HepG2 (cell line): ENCODE results near the gene INTS15. TPM values are rescaled to one million over a fixed set of nuclear protein-coding genes. Genes with fewer than 3 reads are reported as not detected.
A peak's percentile ranks its signal among the peaks of the same experiment; 100 is the strongest.

Experiments
- AKNA ChIP-seq: sonication (generic); formaldehyde crosslinking; IDR thresholded peaks from 2 replicates; pipeline ENCODE4 v1.4.0; 2020; ENCODE audit warnings: missing genetic modification reagents, borderline replicate concordance
- ATF7 ChIP-seq, 2 experiments: fragments of 450-650 bp in 1 of 2; sonication (generic) in 1 of 2; formaldehyde crosslinking in 1 of 2; IDR thresholded peaks; 2 replicates each; pipeline versions ENCODE4 v1.4.0 to v1.6.1; 2016 to 2020; ENCODE audit warnings: antibody characterized with exemption in 1 of 2, mild to moderate bottlenecking in 1 of 2, missing genetic modification reagents in 1 of 2
- IRF2 ChIP-seq: IDR thresholded peaks from 2 replicates; pipeline ENCODE4 v1.6.1; 2018; ENCODE audit warnings: missing genetic modification reagents, missing compliant biosample characterization
- MIXL1 ChIP-seq: IDR thresholded peaks from 2 replicates; pipeline ENCODE4 v1.6.1; 2016
- NFRKB ChIP-seq: fragments of 450-650 bp; IDR thresholded peaks from 2 replicates; pipeline ENCODE4 v1.6.1; 2017
- NR2F2 ChIP-seq: IDR thresholded peaks from 2 replicates; pipeline ENCODE4 v1.6.1; 2012; ENCODE audit warnings: low read depth, inconsistent platforms, borderline replicate concordance
- PLSCR1 ChIP-seq: sonication (generic); formaldehyde crosslinking; IDR thresholded peaks from 2 replicates; pipeline ENCODE4 v1.5.0; 2020; ENCODE audit warnings: missing genetic modification reagents, mild to moderate bottlenecking, borderline replicate concordance
- RFX1 ChIP-seq: fragments of 450-650 bp; IDR thresholded peaks from 2 replicates; pipeline ENCODE4 v1.6.1; 2017
- SMAD3 ChIP-seq: sonication (generic); formaldehyde crosslinking; IDR thresholded peaks from 2 replicates; pipeline ENCODE4 v1.4.0; 2020; ENCODE audit warnings: missing genetic modification reagents
- THYN1 ChIP-seq: sonication (generic); formaldehyde crosslinking; IDR thresholded peaks from 2 replicates; pipeline ENCODE4 v1.8.1; 2023; ENCODE audit warnings: low read depth, mild to moderate bottlenecking, moderate library complexity, missing genetic modification reagents, borderline replicate concordance
- TRIM24 ChIP-seq: sonication (generic); formaldehyde crosslinking; IDR thresholded peaks from 2 replicates; pipeline ENCODE4 v1.8.0; 2022; ENCODE audit warnings: mild to moderate bottlenecking, missing genetic modification reagents
- ZBTB14 ChIP-seq: sonication (generic); formaldehyde crosslinking; IDR thresholded peaks from 2 replicates; pipeline ENCODE4 v1.4.0; 2020; ENCODE audit warnings: missing genetic modification reagents
- ZKSCAN8 ChIP-seq: IDR thresholded peaks from 2 replicates; pipeline ENCODE4 v1.6.1; 2016; ENCODE audit warnings: borderline replicate concordance, missing genetic modification reagents, missing compliant biosample characterization
- ZNF124 ChIP-seq: sonication (generic); formaldehyde crosslinking; IDR thresholded peaks from 2 replicates; pipeline ENCODE4 v1.4.0; 2020; ENCODE audit warnings: missing genetic modification reagents
- ZNF275 ChIP-seq: sonication (generic); formaldehyde crosslinking; IDR thresholded peaks from 2 replicates; pipeline ENCODE4 v1.8.0; 2022; ENCODE audit warnings: missing genetic modification reagents, mild to moderate bottlenecking, inconsistent platforms, borderline replicate concordance
- ZNF543 ChIP-seq: sonication (generic); formaldehyde crosslinking; IDR thresholded peaks from 2 replicates; pipeline ENCODE4 v1.4.0; 2020; ENCODE audit warnings: mild to moderate bottlenecking, missing genetic modification reagents
- ZNF576 ChIP-seq: sonication (generic); formaldehyde crosslinking; IDR thresholded peaks from 2 replicates; pipeline ENCODE4 v1.4.0; 2020; ENCODE audit warnings: mild to moderate bottlenecking, missing genetic modification reagents
- ZNF605 ChIP-seq: sonication (generic); formaldehyde crosslinking; IDR thresholded peaks from 2 replicates; pipeline ENCODE4 v1.8.0; 2022; ENCODE audit warnings: mild to moderate bottlenecking, missing genetic modification reagents
- ZNF713 ChIP-seq: sonication (generic); formaldehyde crosslinking; IDR thresholded peaks from 2 replicates; pipeline ENCODE4 v1.4.0; 2020; ENCODE audit warnings: mild to moderate bottlenecking, missing genetic modification reagents
- polyA plus RNA-seq, 8 experiments: library from polyadenylated mRNA; depleted of rRNA in 3 of 8; stranded (reverse) in 7 of 8; unstranded in 1 of 8; fragments of >200 nt; fragmentation: Illumina TruSeq in 4 of 8; extraction: Trizol in 4 of 8; gene quantifications; 2 replicates each; pipeline versions ENCODE4 v1.2.1 to v1.2.3, GENCODE V29; 2011 to 2016; ENCODE audit warnings: low read depth in 4 of 8, missing spikeins in 1 of 8, mixed read lengths in 1 of 8; ENCODE audit not compliant: insufficient read depth in 1 of 8
- total RNA-seq, 5 experiments: library from RNA; depleted of rRNA; stranded (reverse); fragments of >200 nt; fragmentation: Illumina TruSeq; extraction: Trizol; gene quantifications; 2 replicates each; pipeline ENCODE4 v1.2.3, GENCODE V29; 2016; ENCODE audit warnings: low read depth in 1 of 5

The INTS15 gene
- total and polyA plus RNA-seq, 2 of the 13 experiments (the other 11 are each of a cell fraction or from before 2014, with no cell fraction given): 16.3 to 25.7 TPM

GRCh38 chr7:6589829-6590644, at the start of gene INTS15 (continued):
- TF ChIP-seq ZBTB14 (CRISPR knock-in tag) (no peak), ZNF543 (CRISPR knock-in tag) (peak; percentile 20; the same call in 1 of the 2 replicates), TRIM24 (CRISPR knock-in tag) (no peak), SMAD3 (CRISPR knock-in tag) (no peak), ATF7 (IDR thresholded peaks at IDR 0.05) (no peak), ATF7 (CRISPR knock-in tag; IDR thresholded peaks at IDR 0.05) (no peak), ZNF124 (no peak), RFX1 (no peak), ZNF576 (CRISPR knock-in tag) (no peak), ZNF713 (CRISPR knock-in tag) (no peak), PLSCR1 (CRISPR knock-in tag) (no peak), NFRKB (no peak), ZKSCAN8 (no peak), MIXL1 (CRISPR knock-in tag) (no peak), AKNA (no peak), IRF2 (CRISPR knock-in tag) (no peak), ZNF275 (CRISPR knock-in tag) (0 out of 2 replicates have a peak, but pooled peaks have one; percentile 5), ZNF605 (CRISPR knock-in tag) (no peak), THYN1 (no peak), NR2F2 (no peak)
